GM12878 (cell line): ENCODE data around the gene CCSER1. TPM values are rescaled to one million over a fixed set of nuclear protein-coding genes. Genes with fewer than 3 reads are reported as not detected.

Experiments used
- ATAC-seq: fragments of 200-7000 bp; cut with Tn5 transposase; 3 replicates; pipeline ENCODE4 v1.9.1; 2020; ENCODE audit warnings: mild to moderate bottlenecking, moderate library complexity
- BruUV-seq: library from RNA; stranded (reverse); fragments of 400-500 nt; replicated peaks from 2 replicates; lab custom pipeline; 2021; lab: Mats Ljungman, UMichigan
- CTCF ChIA-PET: fragments of 300-600 bp; sonication (Branson Sonifier 250); formaldehyde crosslinking; extraction: SDS; loops from one replicate; lab custom pipeline; 2021; ENCODE audit warnings: inconsistent platforms; lab: Yijun Ruan, JAX
- POLR2A ChIA-PET: fragments of 350-600 bp; formaldehyde crosslinking; extraction: SDS; loops from one replicate; lab custom pipeline; 2021; ENCODE audit warnings: inconsistent platforms; lab: Charles Lee
- RAD21 ChIA-PET: fragments of 300-600 bp; sonication (Branson Sonifier 250); formaldehyde crosslinking; loops from one replicate; lab custom pipeline; 2023; ENCODE audit warnings: antibody characterized with exemption; ENCODE audit not compliant: unreplicated experiment; lab: Charles Lee
- SMC1A ChIA-PET: fragments of 300-600 bp; sonication (Branson Sonifier 250); formaldehyde crosslinking; loops from one replicate; lab custom pipeline; 2023; ENCODE audit not compliant: unreplicated experiment, uncharacterized antibody; lab: Charles Lee
- DNase-seq: peaks from one replicate; pipeline ENCODE4 v3.0.0-alpha.2; 2011; ENCODE audit warnings: low read depth, low spot score
- FAIRE-seq: peaks from 3 replicates; lab custom pipeline; 2011; peaks lifted over from hg19 to GRCh38; lab: Jason Lieb, UNC
- H2AFZ ChIP-seq: 2 replicates; pipeline ENCODE4 v1.6.0; 2011; ENCODE audit warnings: low read depth, low read length, control low read depth; ENCODE audit not compliant: control insufficient read depth
- H3K27ac ChIP-seq: 2 replicates; pipeline ENCODE4 v1.5.1; 2011; ENCODE audit warnings: control low read depth; ENCODE audit not compliant: control insufficient read depth, insufficient read depth
- H3K27me3 ChIP-seq, 2 experiments: replicated peaks in 1 of 2; 2 replicates each; pipeline versions ENCODE4 v1.6.0 to v1.6.1; 2011; ENCODE audit warnings: low read length in 1 of 2; ENCODE audit not compliant: control insufficient read depth in 2 of 2, insufficient read depth in 2 of 2
- H3K36me3 ChIP-seq, 2 experiments: 2 replicates each; pipeline ENCODE4 v1.5.1; 2011; ENCODE audit warnings: low read length in 1 of 2; ENCODE audit not compliant: control insufficient read depth in 2 of 2, insufficient read depth in 2 of 2
- H3K4me1 ChIP-seq: 2 replicates; pipeline ENCODE4 v1.6.1; 2011; ENCODE audit warnings: mild to moderate bottlenecking, low read length, moderate library complexity, mixed read lengths; ENCODE audit not compliant: control insufficient read depth, insufficient read depth
- H3K4me2 ChIP-seq: 2 replicates; pipeline ENCODE4 v1.6.0; 2011; ENCODE audit warnings: control low read depth; ENCODE audit not compliant: control insufficient read depth, insufficient read depth
- H3K4me3 ChIP-seq: fragments of 200-600 bp; sonication (generic); 2 replicates; pipeline ENCODE4 v1.5.1; 2016
- H3K79me2 ChIP-seq: 2 replicates; pipeline ENCODE4 v1.6.0; 2011; ENCODE audit warnings: low read length; ENCODE audit not compliant: control insufficient read depth, insufficient read depth
- H3K9ac ChIP-seq: 2 replicates; pipeline ENCODE4 v1.8.0; 2011; ENCODE audit warnings: low read length, control low read depth, mixed read lengths; ENCODE audit not compliant: control insufficient read depth, insufficient read depth
- H3K9me3 ChIP-seq: replicated peaks from 3 replicates; pipeline ENCODE4 v1.5.1; 2011; ENCODE audit warnings: mild to moderate bottlenecking, low read length; ENCODE audit not compliant: control insufficient read depth, insufficient read depth
- H4K20me1 ChIP-seq: 2 replicates; pipeline ENCODE4 v1.6.0; 2011; ENCODE audit not compliant: control insufficient read depth, insufficient read depth
- DPF2 ChIP-seq: fragments of 450-650 bp; IDR thresholded peaks from 2 replicates; pipeline ENCODE4 v1.6.1; 2017; ENCODE audit warnings: mild to moderate bottlenecking
- EZH2 ChIP-seq: IDR thresholded peaks from 2 replicates; pipeline ENCODE4 v1.6.1; 2012; ENCODE audit warnings: low read depth, mild to moderate bottlenecking, control low read depth, inconsistent platforms, low read length, borderline replicate concordance; ENCODE audit not compliant: control insufficient read depth
- NKRF ChIP-seq: fragments of 450-650 bp; conservative IDR thresholded peaks from 2 replicates; pipeline ENCODE4 v1.6.1; 2017; ENCODE audit warnings: mild to moderate bottlenecking, moderate library complexity
- STAT3 ChIP-seq: IDR thresholded peaks from 2 replicates; pipeline ENCODE4 v1.6.1; 2011; ENCODE audit warnings: low read depth, low read length, improper control_type of control experiment
- in situ Hi-C: fragments of 300-500 bp; cut with MboI; formaldehyde crosslinking; loops from 9 replicates; pipeline ENCODE4 v1.14.3; 2018; ENCODE audit warnings: mixed read lengths
- intact Hi-C: fragments of 100-400 bp; cut with micrococcal nuclease; formaldehyde crosslinking; loops from one replicate; pipeline ENCODE4 v1.14.2; 2022; ENCODE audit not compliant: unreplicated experiment
- polyA plus RNA-seq, 11 experiments: library from polyadenylated mRNA; depleted of rRNA in 4 of 11; unstranded in 6 of 11; stranded (reverse) in 5 of 11; fragments of >200 nt; fragmentation: Nextera tagmentation in 4 of 11; fragmentation: Illumina TruSeq in 1 of 11; extraction: Ambion mirVana in 4 of 11; extraction: Trizol in 1 of 11; gene quantifications; 1 replicate in 1 of 11; 2 replicates in 10 of 11; pipeline versions ENCODE4 v1.2.1 to v1.2.3, GENCODE V29; 2011 to 2016; ENCODE audit warnings: inconsistent platforms in 2 of 11, missing spikeins in 2 of 11, low read depth in 1 of 11
- total RNA-seq, 4 experiments: library from RNA; depleted of rRNA in 3 of 4; stranded (reverse); fragments of >200 nt in 3 of 4; fragmentation: Illumina TruSeq in 1 of 4; extraction: Trizol in 1 of 4; gene quantifications; 2 replicates each; pipeline versions ENCODE4 v1.2.1 to v1.2.3, GENCODE V29; 2013 to 2021
- TF ChIP-seq, protein P1 (sequence below): fragments of 450-650 bp; IDR thresholded peaks from 2 replicates; pipeline ENCODE4 v1.6.1; 2018; ENCODE audit warnings: borderline replicate concordance, mild to moderate bottlenecking; ENCODE audit not compliant: partially characterized antibody

The CCSER1 gene
- total and polyA plus RNA-seq, 10 of the 15 experiments (the other 5 are each of a cell fraction or from before 2014, with no cell fraction given) = 0.22 to 2.7 (median 1.0) TPM

- FAIRE-seq (no peak), DNase-seq (no peak)
- BruUV-seq = no TSS peak
Measured at GRCh38 chr4:91031761-91032160, 904.6 kb downstream of the CCSER1 start.

More at GRCh38 chr4:91031761-91032160, 904.6 kb downstream of the CCSER1 start:
- Histone ChIP-seq H3K4me3 (no peak overlapping the region), H2AFZ (no peak overlapping the region), H3K27ac (no peak overlapping the region), H3K9me3 (no peaks in the 10 kb centered on the region), H3K9ac (no peak overlapping the region), H3K4me1 (no peaks in the 10 kb centered on the region), H4K20me1 (no peaks in the 10 kb centered on the region), H3K79me2 (no peaks in the 10 kb centered on the region), H3K36me3 (no peaks in the 10 kb centered on the region), H3K4me2 (no peak overlapping the region), H3K27me3 (no peaks in the 10 kb centered on the region)
- TF ChIP-seq DPF2 (no peak), EZH2 (no peak), STAT3 (no peak), NKRF (no peak)
- TF ChIP-seq, protein P1, sequence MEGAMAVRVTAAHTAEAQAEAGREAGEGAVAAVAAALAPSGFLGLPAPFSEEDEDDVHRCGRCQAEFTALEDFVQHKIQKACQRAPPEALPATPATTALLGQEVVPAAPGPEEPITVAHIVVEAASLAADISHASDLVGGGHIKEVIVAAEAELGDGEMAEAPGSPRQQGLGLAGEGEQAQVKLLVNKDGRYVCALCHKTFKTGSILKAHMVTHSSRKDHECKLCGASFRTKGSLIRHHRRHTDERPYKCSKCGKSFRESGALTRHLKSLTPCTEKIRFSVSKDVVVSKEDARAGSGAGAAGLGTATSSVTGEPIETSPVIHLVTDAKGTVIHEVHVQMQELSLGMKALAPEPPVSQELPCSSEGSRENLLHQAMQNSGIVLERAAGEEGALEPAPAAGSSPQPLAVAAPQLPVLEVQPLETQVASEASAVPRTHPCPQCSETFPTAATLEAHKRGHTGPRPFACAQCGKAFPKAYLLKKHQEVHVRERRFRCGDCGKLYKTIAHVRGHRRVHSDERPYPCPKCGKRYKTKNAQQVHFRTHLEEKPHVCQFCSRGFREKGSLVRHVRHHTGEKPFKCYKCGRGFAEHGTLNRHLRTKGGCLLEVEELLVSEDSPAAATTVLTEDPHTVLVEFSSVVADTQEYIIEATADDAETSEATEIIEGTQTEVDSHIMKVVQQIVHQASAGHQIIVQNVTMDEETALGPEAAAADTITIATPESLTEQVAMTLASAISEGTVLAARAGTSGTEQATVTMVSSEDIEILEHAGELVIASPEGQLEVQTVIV = no peak
- RAD21 ChIA-PET = no interaction called here
- SMC1A ChIA-PET = no interaction called here
- in situ Hi-C loops (no loop called here), intact Hi-C loops (no loop called here)
- CTCF ChIA-PET = no interaction called here
- POLR2A ChIA-PET = no interaction called here
- no peak for ATAC-seq
